ENCODE data around the gene SLC7A6. TPM values are rescaled to one million over a fixed set of nuclear protein-coding genes. Genes with fewer than 3 reads are reported as not detected.
A peak's percentile ranks its signal among the peaks of the same experiment; 100 is the strongest.

Gene SLC7A6
- total RNA-seq, 4 donors from 2014 or later, result 73.1 to 116 (median 85.7) TPM

- TF ChIP-seq CTCF (IDR thresholded peaks at IDR 0.05), result no peak
- TF ChIP-seq POLR2A (IDR thresholded peaks at IDR 0.05), result no peak
- intact Hi-C loops (cut with DNase I), result loop anchor here (10.0 kb wide), 1 partner anchor 257 kb away; no protein-coding TSS in a partner anchor
- Histone ChIP-seq H3K4me3 (replicated peaks in 1 of 3) (no peak overlapping the region), H3K36me3 (peaks cover 7 to 17% of the 10 kb centered on the region in 2 donors), H3K27ac (peak overlapping the region in 1 of 3 donors; percentile 33), H3K4me1 (peaks cover 22 to 26% of the 10 kb centered on the region in 2 donors), H3K9me3 (no peaks in the 10 kb centered on the region), H3K27me3 (no peaks in the 10 kb centered on the region)
- DNase-seq, result no peak
- 84 to 99% methylated on average over 4 of the region's 4 CpGs for WGBS, 2 donors
These were observed 16.4 kb upstream of the SLC7A6 start for GRCh38 chr16:68247932-68248331.

GRCh38 chr16:68249371-68249770, 15.0 kb upstream of the SLC7A6 start:
- intact Hi-C loops (cut with DNase I), result loop anchor here (10.0 kb wide), 1 partner anchor 255 kb away; no protein-coding TSS in a partner anchor
- Histone ChIP-seq H3K9me3 (no peaks in the 10 kb centered on the region), H3K27me3 (no peaks in the 10 kb centered on the region), H3K4me1 (peaks cover 20 to 22% of the 10 kb centered on the region in 2 donors), H3K27ac (no peak overlapping the region), H3K4me3 (replicated peaks in 1 of 3) (no peak overlapping the region), H3K36me3 (peaks cover 8 to 20% of the 10 kb centered on the region in 2 donors)
- TF ChIP-seq POLR2A (IDR thresholded peaks at IDR 0.05) (no peak), CTCF (IDR thresholded peaks at IDR 0.05) (no peak)
- 88 to 91% methylated on average over 4 of the region's 4 CpGs for WGBS, 2 donors
- DNase-seq, result no peak

- Histone ChIP-seq H3K9me3 (no peaks in the 10 kb centered on the region), H3K36me3 (peaks cover 22 to 26% of the 10 kb centered on the region in 2 donors), H3K4me1 (peaks cover 12 to 14% of the 10 kb centered on the region in 2 donors), H3K4me3 (replicated peaks in 1 of 3) (no peak overlapping the region), H3K27me3 (no peaks in the 10 kb centered on the region), H3K27ac (no peak overlapping the region)
- intact Hi-C loops (cut with DNase I), result no loop called here
- no peak for TF ChIP-seq CTCF (IDR thresholded peaks at IDR 0.05)
- no peak for TF ChIP-seq POLR2A (IDR thresholded peaks at IDR 0.05)
- WGBS, 2 donors, result 91 to 96% methylated on average over 6 of the region's 6 CpGs
- DNase-seq, result no peak
These were observed 13.4 kb upstream of the SLC7A6 start for GRCh38 chr16:68250951-68251350.

- peaks cover 4 to 10% of the 10 kb centered on the region in 2 donors for H3K4me1 ChIP-seq
- H3K36me3 ChIP-seq, result peaks cover 22 to 26% of the 10 kb centered on the region in 2 donors
- no peak for DNase-seq
- WGBS, 2 donors, result 90 to 94% methylated on average over 5 of the region's 5 CpGs
- TF ChIP-seq POLR2A (IDR thresholded peaks at IDR 0.05) (no peak), CTCF (IDR thresholded peaks at IDR 0.05) (no peak)
- H3K27ac ChIP-seq, result no peak overlapping the region
- intact Hi-C loops (cut with DNase I), result no loop called here
- no peaks in the 10 kb centered on the region for H3K9me3 ChIP-seq
- no peaks in the 10 kb centered on the region for H3K27me3 ChIP-seq
- no peak overlapping the region for H3K4me3 ChIP-seq (replicated peaks in 1 of 3)
These were observed 12.5 kb upstream of the SLC7A6 start for GRCh38 chr16:68251832-68252231.

GRCh38 chr16:68252383-68252782, 11.9 kb upstream of the SLC7A6 start:
- WGBS, 2 donors, result 89 to 98% methylated on average over 5 of the region's 5 CpGs
- intact Hi-C loops (cut with DNase I), result no loop called here
- H3K27ac ChIP-seq, result no peak overlapping the region

More at GRCh38 chr16:68252383-68252782, 11.9 kb upstream of the SLC7A6 start:
- DNase-seq, result no peak
- no peaks in the 10 kb centered on the region for H3K9me3 ChIP-seq
- peaks cover 22 to 26% of the 10 kb centered on the region in 2 donors for H3K36me3 ChIP-seq
- TF ChIP-seq POLR2A (IDR thresholded peaks at IDR 0.05) (no peak), CTCF (IDR thresholded peaks at IDR 0.05) (no peak)
- H3K4me1 ChIP-seq, result peaks cover 7 to 10% of the 10 kb centered on the region in 2 donors
- H3K4me3 ChIP-seq (replicated peaks in 1 of 3), result no peak overlapping the region
- no peaks in the 10 kb centered on the region for H3K27me3 ChIP-seq

Data from thyroid gland (tissue), 4 donors.